IPS-18c (cell line): ENCODE measurements around the gene FARS2.
"Not testable (repeated sequence)": the region's sequence is repeated elsewhere in the genome, so short reads cannot be mapped to it uniquely, and the experiment has no call there.

Experiments
- H3K4me3 ChIP-seq: 2 replicates; pipeline ENCODE4 v1.7.0; 2013; ENCODE audit warnings: low read depth, mild to moderate bottlenecking, low read length, moderate library complexity; ENCODE audit not compliant: insufficient read depth
- H3K9me3 ChIP-seq: one replicate; pipeline ENCODE4 v1.6.1; 2013; ENCODE audit warnings: mild to moderate bottlenecking, low read length, moderate library complexity; ENCODE audit not compliant: control insufficient read depth, insufficient read depth

The FARS2 gene

DNA sequence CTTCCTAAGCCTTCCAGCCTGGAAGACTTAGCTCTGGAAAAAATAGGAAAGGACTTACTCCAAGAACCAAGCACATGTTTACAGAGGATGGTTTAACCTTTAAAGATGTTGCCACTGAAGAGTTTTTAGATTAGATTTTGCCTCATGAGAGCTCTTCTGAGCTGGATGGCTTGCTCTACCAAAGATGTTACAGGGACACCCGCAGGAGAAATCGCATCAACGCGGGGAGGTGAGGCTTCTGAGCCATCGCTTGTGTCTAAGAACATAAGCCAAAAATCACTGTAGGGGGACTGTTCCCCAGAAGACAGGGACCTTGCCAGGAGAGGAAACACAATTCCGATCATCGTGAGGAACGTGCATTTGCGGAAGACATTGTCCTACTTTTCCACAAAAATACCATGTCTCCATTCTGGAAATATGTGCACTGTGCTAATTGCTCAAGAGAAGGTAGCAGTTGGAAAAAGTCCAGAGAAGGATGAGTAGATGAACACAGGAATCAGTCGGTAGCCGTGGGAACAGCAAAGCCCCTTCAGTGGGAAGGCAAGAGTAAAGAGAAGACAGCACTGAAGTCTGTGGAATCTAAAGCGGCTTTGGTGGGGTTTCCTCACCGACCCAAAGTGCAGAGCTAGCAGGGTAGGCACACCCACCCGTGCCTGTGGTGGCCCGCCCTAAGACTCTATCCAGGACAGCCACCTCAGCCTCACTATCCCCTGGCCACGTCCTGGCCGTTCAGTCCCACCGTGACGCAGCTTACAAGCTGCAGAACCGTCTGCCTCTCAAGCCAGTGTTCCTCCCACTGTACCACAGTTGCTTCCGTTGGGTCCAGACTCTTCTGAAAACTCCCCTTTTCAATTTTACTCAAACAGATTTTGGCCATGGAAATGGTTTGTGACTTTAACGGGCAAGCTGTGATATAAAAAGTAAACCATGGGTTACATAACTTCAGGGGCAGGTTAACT is 410.6 kb downstream of the FARS2 start:
- Histone ChIP-seq H3K9me3 (no peaks in the 10 kb centered on the region), H3K4me3 (no peak overlapping the region)

DNA sequence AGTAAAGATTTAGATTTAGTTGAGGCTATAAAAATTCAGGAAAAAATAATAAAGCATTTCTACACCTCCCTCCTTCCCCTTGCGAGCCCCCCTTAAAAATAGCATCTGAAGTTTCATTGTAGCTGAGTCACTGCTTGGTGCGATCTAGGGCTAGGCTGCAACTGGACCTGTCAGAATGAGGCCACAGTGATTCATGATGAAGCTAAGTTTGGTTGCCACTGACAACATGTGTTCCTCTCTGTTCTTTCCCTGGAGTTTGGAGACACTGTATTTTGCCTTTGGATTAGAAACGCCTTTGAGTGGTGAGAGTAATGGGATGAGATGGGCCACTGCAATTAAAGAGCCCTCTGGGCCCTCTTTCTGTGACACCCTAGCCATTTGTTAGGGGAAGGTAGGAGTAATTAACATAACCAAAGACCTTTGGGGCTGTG is 411.3 kb downstream of the FARS2 start:
- no peak overlapping the region for H3K4me3 ChIP-seq

DNA sequence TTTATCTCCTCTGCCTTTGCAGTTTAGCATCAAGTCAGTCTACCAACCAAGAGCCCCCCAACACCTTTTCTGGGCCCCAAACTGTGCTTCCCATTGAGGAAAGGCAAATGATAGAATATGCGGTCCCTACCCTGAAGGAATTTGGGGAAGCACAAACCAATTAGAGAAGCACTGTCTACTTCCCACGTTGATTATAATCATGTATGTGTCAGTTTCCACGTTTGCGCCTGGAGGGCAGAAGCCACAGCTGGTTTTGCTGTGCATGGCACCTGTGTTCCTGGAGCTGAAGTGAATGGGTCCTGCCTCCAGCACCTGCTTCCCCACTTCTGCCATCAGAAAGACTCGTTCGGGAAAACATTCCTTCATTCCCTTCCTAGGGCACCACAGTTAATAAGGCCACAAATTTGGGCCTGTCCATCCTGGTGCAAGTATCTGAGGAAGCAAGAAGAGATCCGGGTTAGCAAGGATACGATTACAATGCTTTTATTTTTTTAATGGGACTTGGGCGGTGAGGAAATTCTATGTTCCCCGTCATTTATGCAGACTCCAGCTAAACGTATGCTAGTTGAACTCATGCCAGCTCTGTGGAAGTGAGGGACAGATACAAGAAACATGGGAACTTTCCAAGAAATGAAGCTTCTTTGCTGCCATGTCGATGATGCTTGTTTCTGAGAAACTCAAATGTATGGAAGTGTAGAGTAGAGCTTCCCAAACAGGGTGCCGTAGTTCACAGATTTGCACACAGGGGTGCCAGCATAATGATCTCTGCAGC is 411.9 kb downstream of the FARS2 start:
- no peaks in the 10 kb centered on the region for H3K9me3 ChIP-seq
- H3K4me3 ChIP-seq: no peak overlapping the region

More for the DNA sequence above, 411.3 kb downstream of the FARS2 start:
- H3K9me3 ChIP-seq: no peaks in the 10 kb centered on the region

DNA sequence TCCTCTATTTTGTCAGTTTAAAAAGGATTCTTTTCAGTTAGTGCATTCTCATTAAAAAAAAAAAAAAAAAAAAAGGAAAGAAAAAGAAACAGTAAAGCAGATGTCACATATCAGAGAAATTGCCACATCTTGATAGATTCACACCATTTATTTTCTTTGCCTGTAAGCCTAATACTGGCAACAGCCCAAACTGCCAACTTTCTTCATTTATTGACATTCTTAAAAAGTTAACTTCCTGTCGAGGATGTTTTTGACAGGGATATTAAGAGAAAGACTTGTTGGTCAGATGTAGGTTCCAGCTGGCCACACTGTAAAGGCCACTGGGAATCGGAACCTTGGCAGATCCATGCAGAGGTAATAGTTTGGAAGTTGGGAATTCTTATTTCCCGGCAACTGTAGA is 412.8 kb downstream of the FARS2 start:
- Histone ChIP-seq H3K4me3 (no peak overlapping the region), H3K9me3 (no peaks in the 10 kb centered on the region)

DNA sequence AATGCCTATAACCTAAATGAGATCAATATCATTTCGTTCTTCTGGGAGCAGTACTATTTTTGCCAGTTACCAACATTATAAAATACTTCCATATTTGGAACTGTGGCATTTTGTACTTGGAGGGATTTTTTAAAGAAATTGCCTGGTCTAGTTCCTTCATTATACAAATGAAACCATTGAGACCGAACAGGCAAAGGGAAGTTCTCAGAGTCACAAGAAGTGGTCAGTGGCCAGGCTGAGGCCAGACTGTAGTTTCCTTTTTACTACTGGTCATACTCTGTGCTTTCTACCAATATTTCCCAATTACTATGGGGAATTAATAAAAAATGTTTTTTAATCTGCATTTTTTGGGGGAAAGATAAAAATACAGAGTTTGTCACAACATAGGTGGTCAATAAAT is 413.4 kb downstream of the FARS2 start:
- H3K9me3 ChIP-seq: no peaks in the 10 kb centered on the region
- no peak overlapping the region for H3K4me3 ChIP-seq

DNA sequence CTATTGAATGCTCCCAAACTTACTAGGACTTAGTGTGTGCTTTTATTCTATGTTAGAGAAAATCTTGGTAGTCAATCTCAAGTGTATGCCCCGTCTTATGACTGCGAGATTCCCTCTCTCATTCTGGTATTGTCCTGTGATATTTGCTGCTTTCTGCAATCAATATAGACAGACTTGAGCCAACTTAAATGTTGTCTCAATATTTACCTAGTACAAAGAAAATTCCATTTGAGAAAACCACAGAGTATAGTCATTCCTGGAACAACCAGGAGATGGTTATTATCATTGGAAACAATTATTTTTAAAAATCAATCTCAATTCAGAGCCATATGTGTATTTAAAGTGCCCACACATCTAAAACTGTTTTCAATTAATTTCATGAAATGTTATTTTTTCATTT is 415.4 kb downstream of the FARS2 start:
- Histone ChIP-seq H3K9me3 (no peaks in the 10 kb centered on the region), H3K4me3 (no peak overlapping the region)

DNA sequence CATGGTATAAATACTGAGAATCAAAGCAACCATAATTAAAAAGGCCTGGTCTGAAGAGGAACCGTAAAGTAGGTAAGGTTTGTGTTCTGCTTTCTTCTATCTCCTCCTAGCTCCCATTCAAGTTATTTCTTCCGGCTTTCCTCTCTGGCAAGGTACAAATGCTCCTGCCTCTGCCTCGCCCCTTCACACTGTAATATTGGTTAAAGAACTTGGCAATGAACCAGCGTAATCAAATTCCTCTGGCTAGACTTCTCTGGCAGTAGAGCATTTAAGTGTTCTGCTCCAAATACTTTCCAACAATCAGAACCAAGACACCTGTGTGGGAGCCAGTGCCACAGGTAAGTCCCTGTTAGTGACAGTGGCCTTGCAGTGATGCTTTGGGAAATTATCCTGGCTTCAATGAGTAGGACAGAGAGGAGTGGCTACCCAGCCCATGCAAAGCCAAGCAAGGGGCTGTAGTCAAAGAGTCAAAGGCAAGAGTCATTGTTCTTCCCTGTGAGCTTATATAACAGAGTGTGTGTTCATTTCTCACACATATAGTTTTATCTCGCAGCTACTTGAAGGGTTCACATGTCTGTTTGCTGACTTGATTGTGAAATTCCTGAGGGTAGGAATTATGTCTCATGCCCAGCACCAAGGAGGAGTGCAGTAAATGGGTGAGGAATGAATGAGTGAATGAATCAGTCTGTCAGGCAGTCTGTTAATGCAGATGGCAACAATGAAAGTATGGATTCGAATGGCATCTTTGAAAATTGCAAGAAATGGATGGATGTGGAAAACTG is 416.1 kb downstream of the FARS2 start:
- H3K9me3 ChIP-seq: no peaks in the 10 kb centered on the region
- H3K4me3 ChIP-seq: no peak overlapping the region

DNA sequence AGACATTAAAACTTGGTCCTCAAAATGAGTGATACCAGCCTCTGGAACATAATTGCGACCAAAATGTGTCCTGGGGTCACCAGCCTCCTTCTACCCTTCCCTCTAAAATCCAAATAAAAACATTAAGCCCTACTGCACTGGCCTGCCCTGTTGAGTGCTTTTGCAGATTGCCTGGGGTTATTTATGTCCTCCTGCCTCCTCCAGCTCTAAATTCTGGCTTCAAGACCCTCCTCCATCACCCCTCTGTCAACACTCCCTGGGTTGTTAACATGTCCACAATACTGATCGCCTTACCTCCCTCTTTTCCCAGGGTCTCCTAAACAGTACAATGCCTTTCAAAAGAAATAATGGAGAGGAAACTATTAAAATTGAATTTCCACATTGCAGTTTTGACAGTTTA is 418.0 kb downstream of the FARS2 start:
- H3K4me3 ChIP-seq: no peak overlapping the region
- H3K9me3 ChIP-seq: peaks cover 5% of the 10 kb centered on the region

DNA sequence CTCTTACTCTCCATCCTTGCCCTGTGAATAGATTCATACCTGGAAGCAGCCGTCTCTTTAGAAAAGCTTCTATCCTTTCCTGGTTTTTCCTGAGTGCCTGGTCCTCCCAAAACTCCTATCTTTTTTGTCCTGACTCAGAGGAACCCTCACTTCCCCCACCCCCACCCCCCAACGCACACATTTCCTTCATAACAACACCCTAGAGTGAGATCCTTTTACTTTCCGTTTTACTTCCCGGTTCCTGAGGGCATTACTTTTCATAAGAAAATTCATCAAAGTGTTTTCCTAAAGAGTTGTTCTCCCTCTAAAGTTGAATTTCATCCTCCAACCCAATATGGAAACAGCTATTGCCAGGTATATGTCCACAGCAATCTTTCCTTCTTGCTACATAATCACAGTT is 418.4 kb downstream of the FARS2 start:
- no peak overlapping the region for H3K4me3 ChIP-seq

DNA sequence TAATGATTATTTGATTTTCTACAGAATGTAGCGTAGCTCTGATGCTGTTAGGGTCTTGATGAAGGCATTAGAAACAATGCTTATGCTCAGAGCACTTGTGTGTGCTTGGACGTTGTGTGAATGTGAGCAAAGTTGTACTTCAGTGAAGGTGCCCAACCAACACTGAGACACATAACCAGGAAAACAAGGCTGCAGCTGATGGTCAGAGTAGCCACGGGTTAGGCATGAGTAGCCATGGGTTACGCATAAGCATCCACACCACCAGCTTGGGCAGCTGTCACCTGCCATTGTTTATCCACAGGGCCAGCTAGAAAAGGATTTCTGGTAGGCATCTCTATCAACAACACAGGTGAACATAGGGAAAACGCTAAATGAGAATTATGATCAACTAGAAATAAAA is 418.8 kb downstream of the FARS2 start:
- peaks cover 5% of the 10 kb centered on the region for H3K9me3 ChIP-seq
- no peak overlapping the region for H3K4me3 ChIP-seq

More for the DNA sequence above, 418.4 kb downstream of the FARS2 start:
- peaks cover 5% of the 10 kb centered on the region for H3K9me3 ChIP-seq

DNA sequence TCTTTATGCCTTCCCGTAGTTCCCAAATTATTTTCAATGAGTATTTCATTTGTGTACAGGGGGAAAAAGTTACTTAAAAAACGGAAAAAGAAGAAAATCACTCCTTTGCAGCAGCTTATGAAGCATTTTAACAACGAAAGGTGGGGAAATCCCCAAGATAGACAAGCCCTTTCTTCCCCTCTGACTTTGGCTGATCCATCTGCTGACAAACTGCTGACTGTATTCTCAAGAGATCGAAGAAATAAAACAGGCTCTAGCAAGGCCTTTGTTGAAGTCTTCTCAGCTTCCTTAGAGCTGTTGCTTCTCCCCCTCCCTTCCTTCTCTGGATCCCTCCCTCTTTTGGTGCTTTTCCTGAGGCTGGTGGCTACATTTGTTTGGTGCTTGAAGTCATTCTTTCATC is 420.2 kb downstream of the FARS2 start:
- Histone ChIP-seq H3K4me3 (no peak overlapping the region), H3K9me3 (peaks cover 5% of the 10 kb centered on the region)

DNA sequence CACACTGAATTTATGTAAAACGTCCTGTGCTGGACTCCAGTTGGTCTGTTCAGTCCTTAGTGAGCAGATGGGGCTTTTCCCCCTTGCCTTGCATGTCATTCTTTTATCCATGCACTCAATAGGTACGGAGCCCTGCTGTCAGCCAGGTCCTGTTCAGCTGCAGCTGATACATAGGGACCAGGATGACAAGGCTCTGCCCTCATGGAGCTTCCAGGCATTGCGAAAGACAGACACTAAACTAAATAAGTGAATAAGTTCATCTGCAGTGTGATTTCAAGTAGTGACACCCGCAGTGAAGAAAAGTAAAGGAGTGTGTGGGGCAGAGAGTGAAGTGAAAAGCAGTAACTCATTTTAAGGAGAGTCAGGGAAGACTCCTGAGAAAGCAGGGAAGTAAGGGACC is 421.2 kb downstream of the FARS2 start:
- Histone ChIP-seq H3K4me3 (no peak overlapping the region), H3K9me3 (peaks cover 5% of the 10 kb centered on the region)

DNA sequence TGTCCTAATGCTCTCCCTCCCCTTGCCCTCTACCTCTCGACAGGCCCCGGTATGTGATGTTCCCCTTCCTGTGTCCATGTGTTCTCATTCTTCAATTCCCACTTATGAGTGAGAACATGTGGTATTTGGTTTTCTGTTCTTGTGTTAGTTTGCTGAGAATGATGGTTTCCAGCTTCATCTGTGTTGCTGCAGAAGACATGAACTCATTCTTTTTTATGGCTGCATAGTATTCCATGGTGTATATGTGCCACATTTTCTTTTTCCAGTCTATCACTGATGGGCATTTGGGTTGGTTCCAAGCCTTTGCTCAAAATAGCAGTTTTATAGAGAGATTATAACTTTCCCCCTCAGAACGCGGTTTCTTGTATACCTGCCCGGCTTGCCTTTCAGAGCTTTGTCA is 422.4 kb downstream of the FARS2 start:
- H3K4me3 ChIP-seq, H3K9me3 ChIP-seq: not testable (repeated sequence)

DNA sequence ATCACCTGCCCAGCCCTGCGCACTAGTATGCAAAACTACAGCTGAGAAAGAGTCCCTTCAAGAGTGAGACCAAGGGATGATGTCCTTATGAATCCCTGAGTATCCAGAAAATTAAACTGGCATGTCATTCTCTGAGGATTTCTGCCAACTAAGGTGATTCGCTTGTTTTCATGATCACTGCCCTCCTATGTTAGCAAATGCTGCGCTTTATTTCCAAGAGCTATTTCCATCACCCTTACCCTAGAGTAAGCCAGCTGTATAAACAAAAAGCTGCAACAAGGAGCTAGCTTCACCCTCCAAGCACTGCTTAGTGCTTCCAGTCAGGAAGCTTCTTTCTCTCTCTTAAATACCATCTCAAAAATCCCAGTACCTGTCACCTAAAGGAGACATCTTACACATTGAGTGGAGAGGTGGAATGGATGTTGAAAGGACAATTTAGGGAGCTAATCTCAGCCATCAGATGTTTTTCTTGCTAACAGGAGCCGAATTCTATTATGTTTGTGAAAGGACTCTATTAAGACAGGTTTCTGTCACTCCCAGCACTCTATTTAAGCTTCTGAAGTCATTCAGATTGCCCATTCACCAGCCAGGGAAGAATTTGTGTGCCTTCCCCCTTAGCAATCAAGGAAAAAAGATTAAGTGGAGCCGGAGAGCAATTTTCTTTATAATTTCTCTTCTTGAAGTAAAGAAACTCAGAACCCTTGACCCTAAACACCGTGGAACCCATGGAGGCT is 423.2 kb downstream of the FARS2 start:
- H3K4me3 ChIP-seq: no peak overlapping the region
- peaks cover 5% of the 10 kb centered on the region for H3K9me3 ChIP-seq

DNA sequence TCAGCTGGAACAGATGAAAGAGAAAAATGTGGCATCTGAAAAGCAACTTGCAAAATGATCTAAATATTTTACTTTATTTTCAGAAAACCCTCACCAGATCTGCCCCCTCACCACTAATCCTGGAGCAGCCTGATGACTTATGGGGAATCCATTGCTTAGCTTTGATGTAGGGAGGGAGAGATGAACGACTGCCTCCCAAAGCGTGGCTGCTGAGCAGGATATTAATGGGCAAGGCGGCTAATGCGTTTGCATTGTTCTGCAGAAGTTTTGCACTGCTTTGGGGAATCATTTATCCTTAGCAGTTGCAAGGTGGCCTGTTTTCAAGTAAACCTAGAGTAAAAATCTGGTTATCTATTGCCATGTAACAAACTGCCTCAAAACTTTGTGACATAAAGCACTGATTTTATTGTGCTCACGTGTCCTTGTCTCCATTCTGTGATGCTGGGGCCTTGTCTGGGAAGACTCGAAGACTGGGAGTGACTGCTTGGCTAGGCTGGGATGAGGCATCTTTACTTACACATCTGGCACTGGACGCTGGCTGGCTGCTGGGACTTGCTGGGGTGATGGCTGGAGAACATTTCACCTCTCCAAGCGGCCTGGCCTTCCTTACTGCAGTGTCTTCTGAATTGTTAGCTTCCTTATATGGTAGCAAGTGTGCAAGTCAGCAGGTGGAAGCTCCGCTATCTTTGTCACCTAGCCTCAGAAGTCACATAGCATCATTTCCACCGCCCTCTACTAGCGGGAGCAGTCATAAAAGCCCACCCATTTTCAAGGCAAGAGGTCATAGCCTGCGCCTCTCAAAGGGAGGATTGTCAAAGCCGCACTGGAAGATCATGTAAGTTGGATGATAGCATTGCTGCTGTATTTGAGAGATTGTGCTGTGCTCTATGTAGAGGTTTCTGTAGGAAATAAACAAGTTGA is 432.2 kb downstream of the FARS2 start:
- Histone ChIP-seq H3K4me3 (no peak overlapping the region), H3K9me3 (no peaks in the 10 kb centered on the region)
